HepG2 (cell line): ENCODE data around the gene CDX2. TPM values are rescaled to one million over a fixed set of nuclear protein-coding genes. Genes with fewer than 3 reads are reported as not detected.

Source experiments
- ATF7 ChIP-seq, 2 experiments: fragments of 450-650 bp in 1 of 2; sonication (generic) in 1 of 2; formaldehyde crosslinking in 1 of 2; IDR thresholded peaks; 2 replicates each; pipeline versions ENCODE4 v1.4.0 to v1.6.1; 2016 to 2020; ENCODE audit warnings: antibody characterized with exemption in 1 of 2, mild to moderate bottlenecking in 1 of 2, missing genetic modification reagents in 1 of 2
- DMTF1 ChIP-seq: sonication (generic); formaldehyde crosslinking; IDR thresholded peaks from 2 replicates; pipeline ENCODE4 v1.4.0; 2020; ENCODE audit warnings: mild to moderate bottlenecking, missing genetic modification reagents
- HNF1A ChIP-seq, 2 experiments: sonication (generic) in 1 of 2; formaldehyde crosslinking in 1 of 2; IDR thresholded peaks; 2 replicates each; pipeline versions ENCODE4 v1.4.0 to v1.6.1; 2016 to 2020; ENCODE audit warnings: borderline replicate concordance in 1 of 2, low read depth in 1 of 2, mild to moderate bottlenecking in 1 of 2, missing genetic modification reagents in 1 of 2
- KMT2A ChIP-seq: sonication (generic); formaldehyde crosslinking; IDR thresholded peaks from 2 replicates; pipeline ENCODE4 v1.4.0; 2020; ENCODE audit warnings: missing genetic modification reagents
- NCOR1 ChIP-seq: fragments of 200-600 bp; sonication (generic); IDR thresholded peaks from 2 replicates; pipeline ENCODE4 v1.7.0; 2017; ENCODE audit warnings: antibody characterized with exemption, low read length, borderline replicate concordance
- PCBP2 ChIP-seq: fragments of 200-400 bp; formaldehyde crosslinking; optimal IDR thresholded peaks from 2 replicates; pipeline ENCODE3; 2018; ENCODE audit warnings: low read length, low read depth; ENCODE audit not compliant: poor library complexity, severe bottlenecking
- ZNF143 ChIP-seq: sonication (generic); formaldehyde crosslinking; IDR thresholded peaks from 2 replicates; pipeline ENCODE4 v1.4.0; 2020; ENCODE audit warnings: missing genetic modification reagents
- ZNF441 ChIP-seq: sonication (generic); formaldehyde crosslinking; IDR thresholded peaks from 2 replicates; pipeline ENCODE4 v1.7.0; 2021; ENCODE audit warnings: missing genetic modification reagents, borderline replicate concordance
- ZNF569 ChIP-seq: sonication (generic); formaldehyde crosslinking; IDR thresholded peaks from 2 replicates; pipeline ENCODE4 v1.5.0; 2020; ENCODE audit warnings: mild to moderate bottlenecking, missing genetic modification reagents, moderate library complexity, borderline replicate concordance
- polyA plus RNA-seq, 8 experiments: library from polyadenylated mRNA; depleted of rRNA in 3 of 8; stranded (reverse) in 7 of 8; unstranded in 1 of 8; fragments of >200 nt; fragmentation: Illumina TruSeq in 4 of 8; extraction: Trizol in 4 of 8; gene quantifications; 2 replicates each; pipeline versions ENCODE4 v1.2.1 to v1.2.3, GENCODE V29; 2011 to 2016; ENCODE audit warnings: low read depth in 4 of 8, missing spikeins in 1 of 8, mixed read lengths in 1 of 8; ENCODE audit not compliant: insufficient read depth in 1 of 8
- total RNA-seq, 5 experiments: library from RNA; depleted of rRNA; stranded (reverse); fragments of >200 nt; fragmentation: Illumina TruSeq; extraction: Trizol; gene quantifications; 2 replicates each; pipeline ENCODE4 v1.2.3, GENCODE V29; 2016; ENCODE audit warnings: low read depth in 1 of 5
- TF ChIP-seq, protein P1 (sequence below): sonication (generic); formaldehyde crosslinking; IDR thresholded peaks from 2 replicates; pipeline ENCODE4 v1.5.0; 2020; ENCODE audit warnings: mild to moderate bottlenecking, missing genetic modification reagents, moderate library complexity
- TF ChIP-seq, protein P2 (sequence below): sonication (generic); formaldehyde crosslinking; IDR thresholded peaks from 2 replicates; pipeline ENCODE4 v1.5.1; 2020; ENCODE audit warnings: mild to moderate bottlenecking, missing genetic modification reagents, borderline replicate concordance

Gene CDX2
- total and polyA plus RNA-seq, 2 of the 13 experiments (the other 11 are each of a cell fraction or from before 2014, with no cell fraction given): 0.04 TPM; not detected in 1

DNA sequence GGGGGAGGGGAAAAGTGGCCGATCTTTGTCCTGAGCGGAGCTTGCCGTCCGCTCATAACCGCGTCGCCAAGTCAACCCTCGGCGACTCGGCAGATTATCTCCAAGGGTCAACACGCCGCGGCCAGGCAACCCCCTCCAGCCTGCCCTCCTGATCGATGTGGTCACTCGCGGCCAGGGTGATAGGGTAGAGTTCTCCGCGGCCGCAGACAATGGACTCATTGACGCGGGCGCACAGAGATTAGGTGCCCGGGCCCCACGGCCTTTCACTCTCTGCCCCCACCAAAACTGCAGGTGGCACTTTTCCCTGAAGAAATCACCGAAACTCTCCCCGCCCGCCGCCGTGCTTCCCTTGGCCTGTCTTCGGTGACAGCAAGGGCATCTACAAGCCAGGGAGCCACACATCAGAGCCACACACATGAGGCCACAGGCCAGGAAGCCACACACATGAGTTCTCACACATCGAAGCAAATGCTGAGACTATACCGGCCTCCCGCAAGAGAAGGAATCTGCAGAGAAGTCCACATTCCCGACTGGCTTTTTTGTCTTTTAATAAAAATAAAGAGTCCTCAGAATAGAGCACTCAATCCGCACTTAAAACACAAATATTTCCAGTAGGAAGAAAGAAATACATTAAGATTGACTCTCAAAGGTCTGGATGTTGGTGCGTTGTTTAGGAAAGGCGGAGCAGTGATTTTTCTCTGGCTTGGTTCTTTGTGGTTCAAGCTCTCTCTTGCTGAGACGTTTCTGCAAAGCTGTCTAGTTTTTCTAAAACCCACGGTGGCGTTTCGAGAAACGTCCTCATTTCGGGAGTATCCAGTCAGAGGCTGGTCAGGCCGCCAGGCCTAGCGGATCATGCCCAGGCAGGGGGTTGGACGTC lies 50.8 kb downstream of the CDX2 start (continued):
- TF ChIP-seq, protein P1, sequence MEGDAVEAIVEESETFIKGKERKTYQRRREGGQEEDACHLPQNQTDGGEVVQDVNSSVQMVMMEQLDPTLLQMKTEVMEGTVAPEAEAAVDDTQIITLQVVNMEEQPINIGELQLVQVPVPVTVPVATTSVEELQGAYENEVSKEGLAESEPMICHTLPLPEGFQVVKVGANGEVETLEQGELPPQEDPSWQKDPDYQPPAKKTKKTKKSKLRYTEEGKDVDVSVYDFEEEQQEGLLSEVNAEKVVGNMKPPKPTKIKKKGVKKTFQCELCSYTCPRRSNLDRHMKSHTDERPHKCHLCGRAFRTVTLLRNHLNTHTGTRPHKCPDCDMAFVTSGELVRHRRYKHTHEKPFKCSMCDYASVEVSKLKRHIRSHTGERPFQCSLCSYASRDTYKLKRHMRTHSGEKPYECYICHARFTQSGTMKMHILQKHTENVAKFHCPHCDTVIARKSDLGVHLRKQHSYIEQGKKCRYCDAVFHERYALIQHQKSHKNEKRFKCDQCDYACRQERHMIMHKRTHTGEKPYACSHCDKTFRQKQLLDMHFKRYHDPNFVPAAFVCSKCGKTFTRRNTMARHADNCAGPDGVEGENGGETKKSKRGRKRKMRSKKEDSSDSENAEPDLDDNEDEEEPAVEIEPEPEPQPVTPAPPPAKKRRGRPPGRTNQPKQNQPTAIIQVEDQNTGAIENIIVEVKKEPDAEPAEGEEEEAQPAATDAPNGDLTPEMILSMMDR (CRISPR knock-in tag): peak; percentile 20; the same call in 1 of the 2 replicates
- no peak for TF ChIP-seq HNF1A (IDR thresholded peaks at IDR 0.05; ENCODE audit: low read depth)
- TF ChIP-seq HNF1A (CRISPR knock-in tag; IDR thresholded peaks at IDR 0.05; ENCODE audit: borderline replicate concordance): 0 out of 2 replicates have a peak, but pooled peaks have one; percentile 26
- no peak for TF ChIP-seq NCOR1
- no peak for TF ChIP-seq DMTF1
- no peak for TF ChIP-seq ZNF143 (CRISPR knock-in tag)
- TF ChIP-seq ZNF569 (CRISPR knock-in tag): no peak
- TF ChIP-seq ATF7 (IDR thresholded peaks at IDR 0.05): no peak
- no peak for TF ChIP-seq ATF7 (CRISPR knock-in tag; IDR thresholded peaks at IDR 0.05)
- peak; percentile 65; the same call in 1 of the 2 replicates for TF ChIP-seq ZNF441 (CRISPR knock-in tag)
- TF ChIP-seq KMT2A (CRISPR knock-in tag): 0 out of 2 replicates have a peak, but pooled peaks have one; percentile 30
- no peak for TF ChIP-seq PCBP2
- TF ChIP-seq, protein P2, sequence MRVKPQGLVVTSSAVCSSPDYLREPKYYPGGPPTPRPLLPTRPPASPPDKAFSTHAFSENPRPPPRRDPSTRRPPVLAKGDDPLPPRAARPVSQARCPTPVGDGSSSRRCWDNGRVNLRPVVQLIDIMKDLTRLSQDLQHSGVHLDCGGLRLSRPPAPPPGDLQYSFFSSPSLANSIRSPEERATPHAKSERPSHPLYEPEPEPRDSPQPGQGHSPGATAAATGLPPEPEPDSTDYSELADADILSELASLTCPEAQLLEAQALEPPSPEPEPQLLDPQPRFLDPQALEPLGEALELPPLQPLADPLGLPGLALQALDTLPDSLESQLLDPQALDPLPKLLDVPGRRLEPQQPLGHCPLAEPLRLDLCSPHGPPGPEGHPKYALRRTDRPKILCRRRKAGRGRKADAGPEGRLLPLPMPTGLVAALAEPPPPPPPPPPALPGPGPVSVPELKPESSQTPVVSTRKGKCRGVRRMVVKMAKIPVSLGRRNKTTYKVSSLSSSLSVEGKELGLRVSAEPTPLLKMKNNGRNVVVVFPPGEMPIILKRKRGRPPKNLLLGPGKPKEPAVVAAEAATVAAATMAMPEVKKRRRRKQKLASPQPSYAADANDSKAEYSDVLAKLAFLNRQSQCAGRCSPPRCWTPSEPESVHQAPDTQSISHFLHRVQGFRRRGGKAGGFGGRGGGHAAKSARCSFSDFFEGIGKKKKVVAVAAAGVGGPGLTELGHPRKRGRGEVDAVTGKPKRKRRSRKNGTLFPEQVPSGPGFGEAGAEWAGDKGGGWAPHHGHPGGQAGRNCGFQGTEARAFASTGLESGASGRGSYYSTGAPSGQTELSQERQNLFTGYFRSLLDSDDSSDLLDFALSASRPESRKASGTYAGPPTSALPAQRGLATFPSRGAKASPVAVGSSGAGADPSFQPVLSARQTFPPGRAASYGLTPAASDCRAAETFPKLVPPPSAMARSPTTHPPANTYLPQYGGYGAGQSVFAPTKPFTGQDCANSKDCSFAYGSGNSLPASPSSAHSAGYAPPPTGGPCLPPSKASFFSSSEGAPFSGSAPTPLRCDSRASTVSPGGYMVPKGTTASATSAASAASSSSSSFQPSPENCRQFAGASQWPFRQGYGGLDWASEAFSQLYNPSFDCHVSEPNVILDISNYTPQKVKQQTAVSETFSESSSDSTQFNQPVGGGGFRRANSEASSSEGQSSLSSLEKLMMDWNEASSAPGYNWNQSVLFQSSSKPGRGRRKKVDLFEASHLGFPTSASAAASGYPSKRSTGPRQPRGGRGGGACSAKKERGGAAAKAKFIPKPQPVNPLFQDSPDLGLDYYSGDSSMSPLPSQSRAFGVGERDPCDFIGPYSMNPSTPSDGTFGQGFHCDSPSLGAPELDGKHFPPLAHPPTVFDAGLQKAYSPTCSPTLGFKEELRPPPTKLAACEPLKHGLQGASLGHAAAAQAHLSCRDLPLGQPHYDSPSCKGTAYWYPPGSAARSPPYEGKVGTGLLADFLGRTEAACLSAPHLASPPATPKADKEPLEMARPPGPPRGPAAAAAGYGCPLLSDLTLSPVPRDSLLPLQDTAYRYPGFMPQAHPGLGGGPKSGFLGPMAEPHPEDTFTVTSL (CRISPR knock-in tag): 0 out of 2 replicates have a peak, but pooled peaks have one; percentile 45
